Stimulated activated CD4-positive, alpha-beta T cell treated with anti-CD3 and anti-CD28 coated beads, Interleukin-12 subunit alpha, Interleukin-12 subunit beta, amount 100 ng/mL, for 4 hours (primary cell): ENCODE measurements around the gene UBFD1.
"Not testable (repeated sequence)": the region's sequence is repeated elsewhere in the genome, so short reads cannot be mapped to it uniquely, and the experiment has no call there.

Experiments used
- DNase-seq: peaks from one replicate; pipeline ENCODE4 v3.0.0-alpha.2; 2020

Gene UBFD1

GRCh38 chr16:23570992-23571632 is 13.6 kb downstream of the UBFD1 start:
- DNase-seq = no peak

DNA sequence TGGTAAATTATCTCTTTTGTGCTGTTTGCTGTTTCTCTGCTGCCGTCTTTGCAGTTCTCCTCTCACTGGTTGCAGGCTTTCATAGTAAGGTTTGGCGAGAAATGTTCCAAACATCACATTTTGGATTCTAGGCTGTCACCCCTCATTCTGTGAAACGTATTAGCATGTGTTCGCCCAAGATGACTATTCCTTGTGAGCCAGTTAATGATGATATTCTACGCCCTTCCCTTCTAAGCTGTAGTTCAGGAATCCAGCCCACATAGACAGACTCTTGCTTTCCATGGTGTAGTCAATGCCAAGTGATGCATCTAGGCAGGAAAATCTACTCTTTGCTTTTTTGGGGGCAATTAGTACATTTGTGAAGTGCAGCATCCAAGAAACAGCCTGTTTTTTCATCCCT is 14.4 kb downstream of the UBFD1 start:
- DNase-seq = no peak

- DNase-seq = no peak
Measured at GRCh38 chr16:23572394-23572793, 14.9 kb downstream of the UBFD1 start.

GRCh38 chr16:23573817-23574216 is 16.3 kb downstream of the UBFD1 start:
- no peak for DNase-seq

DNA sequence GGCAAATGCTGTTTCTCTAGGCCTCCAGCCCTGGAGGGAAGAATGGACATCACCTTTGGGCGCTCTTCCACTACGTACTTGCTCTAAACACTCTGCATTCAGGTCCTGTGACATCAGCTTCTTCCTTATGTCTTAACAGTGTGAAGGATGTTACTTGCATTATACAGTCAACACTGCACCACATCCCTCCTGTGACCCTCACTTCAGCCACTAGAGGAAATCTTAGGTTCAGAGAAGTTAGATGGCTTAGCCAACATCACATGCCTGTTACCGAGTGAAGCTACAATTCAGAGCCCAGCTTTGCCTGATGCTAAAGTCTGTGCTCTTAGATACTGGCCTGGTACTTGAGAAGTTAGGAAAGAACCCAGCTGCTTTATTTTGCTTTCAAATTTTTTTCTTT is 18.3 kb downstream of the UBFD1 start:
- DNase-seq = no peak

- no peak for DNase-seq
Measured at GRCh38 chr16:23577493-23577892, 20.0 kb downstream of the UBFD1 start.

- DNase-seq = no peak
Measured at GRCh38 chr16:23578101-23578830, 20.7 kb downstream of the UBFD1 start.

GRCh38 chr16:23579371-23579770 is 21.8 kb downstream of the UBFD1 start:
- no peak for DNase-seq

- no peak for DNase-seq
Measured at GRCh38 chr16:23580391-23580790, 22.9 kb downstream of the UBFD1 start.

DNA sequence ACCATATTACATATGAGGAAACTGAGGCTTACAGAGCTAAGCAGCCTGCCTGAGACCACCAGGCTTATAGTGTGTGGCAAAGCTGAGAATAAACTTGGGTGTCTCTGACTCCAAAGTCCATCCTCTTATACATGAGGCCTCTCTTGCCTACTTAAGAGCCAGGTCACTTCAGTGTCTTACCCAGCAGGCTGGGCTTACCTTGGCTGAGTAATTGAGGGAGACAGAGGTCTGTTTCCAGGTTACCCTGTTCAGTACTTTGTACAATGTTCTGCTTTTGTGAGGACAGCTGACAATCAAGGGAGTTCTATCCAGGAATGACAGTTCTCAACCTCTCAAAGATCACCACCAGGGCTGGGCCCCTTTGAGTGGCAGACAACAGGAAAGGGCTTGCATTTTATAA is 24.2 kb downstream of the UBFD1 start:
- no peak for DNase-seq

DNA sequence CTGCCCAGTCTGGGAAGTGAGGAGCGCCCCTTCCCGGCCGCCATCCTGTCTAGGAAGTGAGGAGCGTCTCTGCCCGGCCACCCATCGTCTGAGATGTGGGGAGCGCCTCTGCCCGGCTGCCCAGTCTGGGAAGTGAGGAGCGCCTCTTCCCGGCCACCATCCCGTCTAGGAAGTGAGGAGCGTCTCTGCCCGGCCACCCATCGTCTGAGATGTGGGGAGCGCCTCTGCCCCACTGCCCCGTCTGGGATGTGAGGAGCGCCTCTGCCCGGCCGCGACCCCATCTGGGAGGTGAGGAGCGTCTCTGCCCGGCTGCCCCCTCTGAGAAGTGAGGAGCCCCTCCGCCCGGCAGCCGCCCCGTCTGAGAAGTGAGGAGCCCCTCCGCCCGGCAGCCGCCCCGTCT is 25.7 kb downstream of the UBFD1 start:
- DNase-seq = not testable (repeated sequence)

GRCh38 chr16:23584186-23585076 is 26.9 kb downstream of the UBFD1 start:
- DNase-seq = no peak

GRCh38 chr16:23587726-23588125 is 30.2 kb downstream of the UBFD1 start:
- no peak for DNase-seq

GRCh38 chr16:23590181-23590580 is 32.7 kb downstream of the UBFD1 start:
- DNase-seq = no peak

- no peak for DNase-seq
Measured at GRCh38 chr16:23594186-23594585, 36.7 kb downstream of the UBFD1 start.

- DNase-seq = no peak
Measured at GRCh38 chr16:23595246-23595950, 37.9 kb downstream of the UBFD1 start.

DNA sequence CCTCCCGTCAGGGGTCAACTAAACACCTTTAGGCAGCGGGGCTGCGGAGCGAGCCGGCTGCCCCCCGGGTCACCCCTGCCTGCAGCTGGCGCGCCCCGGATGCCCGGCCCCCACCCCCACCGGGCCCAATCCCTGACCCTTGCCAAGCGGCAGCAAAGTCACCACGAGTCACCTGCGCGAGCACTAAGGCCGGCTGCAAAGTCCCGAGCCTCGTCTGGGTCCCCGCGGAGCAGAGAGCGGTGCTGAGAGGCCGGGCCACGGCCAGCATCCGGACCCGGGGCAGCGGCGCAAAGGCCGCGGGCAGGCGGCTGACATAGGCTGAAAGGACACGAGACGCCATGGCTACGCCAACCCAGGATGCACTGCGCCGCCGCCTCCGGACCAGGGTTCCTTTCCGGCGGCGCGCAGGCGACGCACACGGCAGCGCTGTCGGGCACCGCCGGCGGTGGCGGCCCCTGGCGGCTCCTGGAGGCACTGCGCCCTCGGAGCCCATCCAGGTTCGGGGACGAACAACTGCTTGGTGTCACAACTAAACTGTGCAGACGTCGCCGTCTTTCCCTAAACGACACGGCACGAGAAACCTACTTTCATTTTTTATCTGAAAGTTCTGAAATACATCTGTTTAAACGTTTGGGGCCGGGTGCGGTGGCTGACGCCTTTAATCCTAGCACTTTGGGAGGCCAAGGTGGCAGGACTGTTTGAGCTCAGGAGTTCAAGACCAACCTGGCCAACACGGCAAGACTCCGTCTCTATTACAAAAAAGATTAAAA is 38.6 kb downstream of the UBFD1 start, which contains the start of gene NDUFAB1:
Gene NDUFAB1 (minus strand): TSS at position 366 of the 770 bp plus-strand sequence. CDS start 26 bp downstream, at position 340.
- DNase-seq = peak; percentile 92

DNA sequence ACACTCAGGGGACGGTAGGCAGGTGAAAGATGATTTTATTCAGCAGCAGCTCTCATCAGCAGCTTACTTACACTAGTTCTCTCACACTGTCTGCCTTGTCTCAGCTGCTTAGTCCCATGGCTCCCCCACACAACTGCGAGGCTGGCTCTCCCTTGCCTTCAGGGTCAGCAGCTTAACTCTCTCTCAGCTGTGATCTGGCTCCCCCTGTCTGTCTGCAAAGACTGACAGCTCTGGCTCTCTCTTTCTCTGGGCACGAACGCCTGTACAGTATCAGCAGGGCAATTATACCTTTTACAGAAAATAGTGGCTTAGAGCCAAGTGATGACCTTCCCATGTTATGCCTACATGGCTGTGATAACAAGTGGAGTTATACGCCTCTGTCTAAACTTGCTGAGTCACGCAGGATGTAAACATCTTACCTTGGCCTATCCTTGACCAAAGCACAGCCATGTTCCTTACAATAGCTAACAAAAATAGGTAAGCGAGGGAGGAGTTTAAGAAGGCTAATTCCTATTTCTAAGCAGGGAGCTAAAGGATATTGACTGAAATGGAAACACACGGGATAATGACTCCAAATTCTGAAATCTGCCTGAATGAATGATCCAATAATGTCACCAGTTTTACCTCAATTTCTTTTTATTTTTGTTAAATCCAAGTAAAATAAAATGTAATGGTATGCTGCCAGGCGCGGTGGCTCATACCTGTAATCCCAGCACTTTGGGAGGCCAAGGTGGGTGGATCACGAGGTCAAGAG is 39.7 kb downstream of the UBFD1 start:
- peak; percentile 2 for DNase-seq

- no peak for DNase-seq
Measured at GRCh38 chr16:23607726-23608125, 50.2 kb downstream of the UBFD1 start.

DNA sequence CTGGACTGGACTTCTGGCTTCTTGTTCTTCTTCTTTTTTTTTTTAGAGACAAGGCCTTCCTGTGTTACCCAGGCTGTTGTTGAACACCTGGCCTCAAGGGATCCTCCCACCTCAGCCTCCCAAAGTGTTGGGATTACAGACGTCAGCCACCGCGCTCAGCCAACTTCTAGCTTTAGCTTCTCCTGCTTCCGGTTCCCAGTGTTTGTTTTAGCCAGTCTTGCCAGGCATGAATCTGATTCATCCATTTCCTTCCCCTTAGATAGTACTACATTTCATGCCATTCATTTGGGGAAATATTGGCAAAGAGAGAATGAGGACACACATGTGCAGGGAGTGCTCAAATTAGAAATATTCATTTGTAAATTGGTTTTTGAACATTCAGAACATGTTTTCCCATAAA is 50.7 kb downstream of the UBFD1 start:
- DNase-seq = no peak

DNA sequence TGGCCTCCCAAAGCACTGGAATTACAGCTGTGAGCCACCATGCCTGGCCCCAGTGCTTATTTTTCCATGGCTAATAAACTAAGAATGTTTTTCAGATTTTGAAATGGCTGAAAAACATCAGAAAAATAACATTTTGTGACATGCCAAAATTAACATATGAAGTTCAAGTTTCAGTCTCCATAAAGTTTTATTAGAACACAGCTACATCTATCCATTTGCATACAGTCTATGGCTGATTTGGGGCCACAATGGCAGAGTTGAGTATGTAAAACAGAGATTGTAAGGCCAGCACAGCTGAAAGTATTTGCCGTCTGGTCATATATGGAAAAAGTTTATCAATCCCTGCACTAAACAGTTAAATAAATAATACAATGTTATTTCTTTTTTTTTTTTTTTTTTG is 52.4 kb downstream of the UBFD1 start:
- no peak for DNase-seq
